Thyroid gland (tissue), 4 donors: Measurements from ENCODE around the gene NUTM1.

Experiments
- POLR2A ChIP-seq, 2 donors: fragments of 450-650 bp; IDR thresholded peaks; one replicate each; pipeline ENCODE4 v1.6.1; 2017; ENCODE audit warnings: antibody characterized with exemption in 2 of 2, mild to moderate bottlenecking in 2 of 2, moderate library complexity in 1 of 2
- TF ChIP-seq, protein P1 (sequence below), 6 experiments: fragments of 200-600 bp in 3 of 6; fragments of 450-650 bp in 3 of 6; sonication (generic) in 3 of 6; IDR thresholded peaks; one replicate each; pipeline ENCODE4 v1.5.1; 2016 to 2019; ENCODE audit warnings: antibody characterized with exemption in 6 of 6, mild to moderate bottlenecking in 2 of 6, inconsistent platforms in 1 of 6, moderate library complexity in 1 of 6

DNA sequence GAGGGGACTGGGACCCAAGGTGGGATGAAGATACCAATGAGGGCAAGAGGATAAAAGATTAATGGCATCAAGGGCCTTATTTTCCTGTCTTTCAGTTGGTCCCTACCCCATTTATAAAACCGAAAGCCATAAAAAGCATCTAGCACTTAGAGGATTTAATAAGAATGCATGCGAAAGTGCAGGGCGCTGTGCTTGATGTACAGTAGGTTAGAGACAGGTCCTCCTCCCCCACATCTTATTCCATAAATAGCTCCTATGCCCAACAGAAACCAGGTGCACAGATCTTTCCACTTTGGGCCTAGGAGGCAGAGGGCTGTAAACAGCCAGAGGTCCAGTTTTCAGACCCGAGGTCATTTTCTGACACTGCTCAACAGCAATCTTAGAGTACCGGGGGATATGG is 22.7 kb downstream of the NUTM1 start:
- TF ChIP-seq, protein P1, sequence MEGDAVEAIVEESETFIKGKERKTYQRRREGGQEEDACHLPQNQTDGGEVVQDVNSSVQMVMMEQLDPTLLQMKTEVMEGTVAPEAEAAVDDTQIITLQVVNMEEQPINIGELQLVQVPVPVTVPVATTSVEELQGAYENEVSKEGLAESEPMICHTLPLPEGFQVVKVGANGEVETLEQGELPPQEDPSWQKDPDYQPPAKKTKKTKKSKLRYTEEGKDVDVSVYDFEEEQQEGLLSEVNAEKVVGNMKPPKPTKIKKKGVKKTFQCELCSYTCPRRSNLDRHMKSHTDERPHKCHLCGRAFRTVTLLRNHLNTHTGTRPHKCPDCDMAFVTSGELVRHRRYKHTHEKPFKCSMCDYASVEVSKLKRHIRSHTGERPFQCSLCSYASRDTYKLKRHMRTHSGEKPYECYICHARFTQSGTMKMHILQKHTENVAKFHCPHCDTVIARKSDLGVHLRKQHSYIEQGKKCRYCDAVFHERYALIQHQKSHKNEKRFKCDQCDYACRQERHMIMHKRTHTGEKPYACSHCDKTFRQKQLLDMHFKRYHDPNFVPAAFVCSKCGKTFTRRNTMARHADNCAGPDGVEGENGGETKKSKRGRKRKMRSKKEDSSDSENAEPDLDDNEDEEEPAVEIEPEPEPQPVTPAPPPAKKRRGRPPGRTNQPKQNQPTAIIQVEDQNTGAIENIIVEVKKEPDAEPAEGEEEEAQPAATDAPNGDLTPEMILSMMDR (IDR thresholded peaks at IDR 0.05): no peak
- no peak for TF ChIP-seq POLR2A (IDR thresholded peaks at IDR 0.05)
